Breast epithelium (tissue), 3 donors: Measurements from ENCODE around the gene RHOV.

Experiments used
- CTCF ChIP-seq, 3 donors: fragments of 450-650 bp; IDR thresholded peaks; one replicate each; pipeline ENCODE4 v1.5.1; 2016 to 2017; ENCODE audit warnings: antibody characterized with exemption in 3 of 3, mild to moderate bottlenecking in 3 of 3, moderate library complexity in 3 of 3
- POLR2A ChIP-seq: fragments of 450-650 bp; IDR thresholded peaks from one replicate; pipeline ENCODE4 v1.6.1; 2016; ENCODE audit warnings: antibody characterized with exemption, mild to moderate bottlenecking, moderate library complexity
- POLR2AphosphoS5 ChIP-seq, 3 donors: sonication (generic); formaldehyde crosslinking; IDR thresholded peaks; one replicate each; pipeline ENCODE4 v1.6.1; 2017; ENCODE audit warnings: antibody characterized with exemption in 3 of 3

- TF ChIP-seq CTCF (IDR thresholded peaks at IDR 0.05) (no peak), POLR2A (no peak), POLR2AphosphoS5 (IDR thresholded peaks at IDR 0.05) (no peak)
These were observed 35.3 kb downstream of the RHOV start for GRCh38 chr15:40838756-40839155.
